CD4-positive, alpha-beta T cell treated with Interferon gamma for 1 hour (primary cell): ENCODE results near the gene PAX9.

Source experiments
- DNase-seq: peaks from one replicate; pipeline ENCODE4 v3.0.0-alpha.2; 2020

PAX9 gene

DNA sequence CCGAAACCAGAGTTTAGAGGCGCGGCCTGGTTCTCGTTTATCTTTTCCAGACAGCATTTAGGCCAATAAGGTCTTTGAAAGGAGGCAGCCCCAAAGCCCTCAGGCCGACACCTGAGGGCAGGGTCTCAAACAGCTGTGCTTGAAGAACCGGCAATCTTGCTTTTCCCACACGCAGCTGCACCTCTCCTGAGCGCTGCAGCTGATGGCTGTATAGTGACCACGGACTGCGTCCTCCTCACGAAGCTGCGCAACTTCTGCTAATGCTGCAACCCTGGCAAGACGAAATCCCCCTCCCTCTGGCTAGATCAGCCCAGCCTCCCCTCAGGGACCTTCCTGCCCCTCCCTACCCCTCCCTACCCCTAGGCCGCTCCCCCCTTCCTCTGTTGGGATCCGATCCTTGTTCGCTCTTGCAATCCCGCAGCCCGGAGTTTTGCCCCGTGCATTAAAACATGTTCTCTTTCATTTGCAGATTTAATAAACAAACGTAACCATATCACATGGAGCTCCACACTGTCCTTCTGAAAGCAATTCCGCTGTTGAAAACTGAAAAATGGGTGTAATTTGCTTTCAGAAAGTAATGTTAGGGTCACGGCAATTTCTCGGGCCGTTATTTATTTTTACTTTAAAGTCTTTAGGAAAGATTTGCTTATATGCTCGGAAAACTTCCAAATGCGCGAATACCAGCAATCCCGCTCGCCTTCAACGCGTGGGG lies 4.8 kb upstream of the PAX9 start:
- no peak for DNase-seq

DNA sequence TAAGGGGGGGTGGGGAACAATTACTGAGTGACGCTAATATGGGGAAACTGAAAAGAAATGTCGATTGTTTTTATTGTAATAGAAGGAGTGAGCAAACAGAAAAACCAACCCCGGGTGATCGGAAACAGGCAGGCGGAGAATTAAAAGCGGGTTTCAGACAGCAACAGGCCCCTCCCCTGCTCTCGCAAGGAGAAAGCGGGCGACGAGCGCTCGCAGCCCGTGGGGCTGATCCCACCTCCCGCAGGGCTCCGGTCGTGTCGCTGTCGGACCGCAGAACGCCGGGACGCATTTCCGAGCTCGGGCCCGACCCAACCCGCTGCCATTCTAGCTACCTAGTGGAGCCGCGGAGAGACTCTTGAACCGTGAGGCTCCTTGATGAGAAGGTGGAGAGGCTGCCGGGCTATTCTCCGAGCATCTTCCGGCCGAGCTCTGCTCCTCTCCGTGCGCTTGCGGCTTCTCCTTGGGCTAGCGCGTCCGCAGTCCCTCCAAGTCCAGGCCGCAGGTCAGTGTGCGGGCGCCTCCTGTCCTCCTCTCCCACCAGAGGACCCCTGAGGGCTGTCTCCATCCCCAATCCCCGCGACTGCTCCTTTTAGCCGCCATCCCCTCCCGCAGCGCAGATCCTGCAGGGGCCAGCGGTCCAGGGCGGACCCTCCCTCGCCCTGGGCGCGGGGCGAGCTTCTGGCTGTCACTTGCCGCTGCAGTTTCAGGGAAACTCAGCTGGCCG lies 4.1 kb upstream of the PAX9 start:
- no peak for DNase-seq

DNA sequence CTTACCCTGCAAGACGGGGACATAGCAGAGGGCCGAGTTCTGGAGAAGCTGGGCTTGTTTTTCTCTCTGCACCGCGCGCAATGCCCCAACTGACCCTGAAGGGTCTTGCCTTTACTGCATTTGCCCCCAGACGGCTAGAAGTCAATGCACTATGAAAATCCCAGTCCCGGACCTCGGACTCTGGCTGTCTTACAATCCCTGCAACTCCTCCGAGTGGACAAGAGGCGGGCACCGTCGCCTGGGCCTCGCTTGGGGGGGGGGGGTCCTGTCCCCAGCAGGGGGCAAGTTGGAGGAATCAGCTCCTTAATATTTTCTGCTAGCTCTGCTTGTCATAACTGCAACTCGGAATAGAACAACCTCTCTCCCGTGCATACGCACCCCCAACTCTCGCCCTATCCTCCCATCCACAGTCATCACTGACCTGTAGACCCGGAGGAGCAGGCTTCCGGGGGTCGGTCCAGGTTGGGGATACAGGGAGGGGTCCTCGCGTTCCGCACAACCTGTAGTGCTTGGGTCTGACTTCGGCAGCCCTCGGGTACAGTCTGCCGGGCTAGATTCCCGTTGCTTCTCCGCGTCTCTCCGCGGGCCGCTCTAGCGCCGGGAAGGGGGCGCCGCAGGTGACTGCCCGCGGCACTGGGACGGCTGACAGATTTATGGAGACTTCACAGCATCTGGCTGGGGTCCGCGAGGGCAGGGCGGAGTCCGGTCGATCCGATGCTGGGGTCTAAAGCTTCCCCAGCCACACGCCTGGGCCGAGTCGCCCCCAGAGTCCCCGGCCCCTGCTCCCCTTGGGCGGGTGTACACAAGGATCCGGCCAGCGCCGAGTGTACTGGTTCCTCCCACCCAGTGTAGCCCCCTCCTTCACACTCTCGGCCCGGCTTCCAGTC lies 3.3 kb upstream of the PAX9 start:
- no peak for DNase-seq

DNA sequence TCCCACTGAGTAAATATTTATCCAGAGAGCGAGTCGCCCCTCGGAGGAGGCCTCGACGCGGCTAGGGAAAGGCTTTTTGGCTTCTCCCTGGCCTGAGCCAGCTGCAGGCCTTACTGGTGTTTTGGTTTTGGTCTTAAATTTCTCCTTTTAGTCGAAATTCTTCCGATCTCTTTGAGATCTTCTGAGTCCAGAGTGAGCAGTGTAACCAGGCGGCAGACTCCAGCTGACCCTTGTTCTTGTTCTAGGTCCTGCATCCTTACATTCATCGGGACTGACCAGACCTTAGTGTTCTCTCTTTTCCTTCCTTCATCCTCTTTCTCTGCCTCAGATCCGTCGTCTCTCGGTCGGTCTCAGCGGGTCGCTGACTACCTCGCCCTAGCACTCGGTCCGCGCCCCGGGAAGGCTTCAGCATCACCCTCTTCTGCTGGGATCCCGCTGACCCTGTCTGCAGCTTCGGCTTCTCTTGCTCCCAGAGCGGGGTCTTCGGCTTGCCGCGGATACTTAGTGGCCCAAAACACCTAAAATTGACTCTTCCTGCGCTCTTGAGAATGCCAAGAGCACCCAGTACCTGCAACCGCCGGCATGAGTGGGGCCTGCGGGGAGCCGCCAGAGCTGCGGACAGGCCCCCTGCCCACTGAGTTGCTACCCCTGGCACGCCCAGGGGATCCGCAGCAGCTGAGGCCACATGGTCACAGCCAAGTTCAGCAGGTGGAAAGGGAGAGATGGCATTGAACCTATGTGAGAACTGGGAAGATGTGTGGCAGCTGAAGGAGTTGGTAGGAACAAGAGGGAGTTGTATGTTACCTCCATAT lies 2.4 kb upstream of the PAX9 start:
- DNase-seq: no peak

DNA sequence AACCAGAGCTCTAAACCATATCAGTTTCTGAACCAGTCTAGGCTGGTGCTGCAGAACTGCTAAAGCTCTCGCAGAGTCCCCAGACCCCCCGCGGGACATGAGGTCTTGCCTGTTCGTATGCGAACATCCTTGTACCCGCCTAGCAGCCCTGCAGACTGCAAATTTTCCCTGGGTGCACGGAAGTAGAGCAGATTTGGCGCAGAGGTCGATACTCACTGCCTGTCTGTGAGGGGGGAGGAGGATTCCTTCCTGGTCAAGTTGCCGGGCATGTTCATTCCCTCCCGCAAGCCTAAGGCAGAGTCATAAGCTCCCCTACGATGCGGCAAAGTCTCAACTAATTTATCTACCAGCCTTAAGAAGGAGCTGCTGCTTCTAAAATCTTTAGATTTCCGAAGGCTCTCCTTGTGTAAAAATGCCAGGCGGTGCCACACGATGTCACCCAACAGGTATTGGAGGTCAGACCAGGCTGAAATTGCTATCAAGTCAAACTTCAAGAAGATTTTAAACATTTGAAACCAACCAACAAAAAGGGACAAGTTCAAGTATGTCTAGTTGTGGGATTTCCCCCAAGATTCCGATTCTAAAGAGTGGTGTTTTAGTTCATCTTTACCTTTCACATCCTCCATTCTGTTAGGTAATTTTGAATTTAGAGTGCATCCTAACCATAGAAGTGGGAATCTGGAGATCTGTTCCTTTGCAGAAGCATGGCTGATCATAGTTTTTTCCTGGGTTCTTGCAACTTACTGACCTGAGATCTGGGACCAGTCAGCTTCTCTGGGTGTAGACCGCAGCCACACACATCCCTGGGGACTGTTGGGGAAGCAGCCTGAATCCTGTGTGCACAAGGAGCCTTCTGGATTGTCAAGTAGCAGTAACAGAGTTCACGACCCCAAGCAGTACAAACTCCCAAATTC lies 1.6 kb upstream of the PAX9 start:
- no peak for DNase-seq

DNA sequence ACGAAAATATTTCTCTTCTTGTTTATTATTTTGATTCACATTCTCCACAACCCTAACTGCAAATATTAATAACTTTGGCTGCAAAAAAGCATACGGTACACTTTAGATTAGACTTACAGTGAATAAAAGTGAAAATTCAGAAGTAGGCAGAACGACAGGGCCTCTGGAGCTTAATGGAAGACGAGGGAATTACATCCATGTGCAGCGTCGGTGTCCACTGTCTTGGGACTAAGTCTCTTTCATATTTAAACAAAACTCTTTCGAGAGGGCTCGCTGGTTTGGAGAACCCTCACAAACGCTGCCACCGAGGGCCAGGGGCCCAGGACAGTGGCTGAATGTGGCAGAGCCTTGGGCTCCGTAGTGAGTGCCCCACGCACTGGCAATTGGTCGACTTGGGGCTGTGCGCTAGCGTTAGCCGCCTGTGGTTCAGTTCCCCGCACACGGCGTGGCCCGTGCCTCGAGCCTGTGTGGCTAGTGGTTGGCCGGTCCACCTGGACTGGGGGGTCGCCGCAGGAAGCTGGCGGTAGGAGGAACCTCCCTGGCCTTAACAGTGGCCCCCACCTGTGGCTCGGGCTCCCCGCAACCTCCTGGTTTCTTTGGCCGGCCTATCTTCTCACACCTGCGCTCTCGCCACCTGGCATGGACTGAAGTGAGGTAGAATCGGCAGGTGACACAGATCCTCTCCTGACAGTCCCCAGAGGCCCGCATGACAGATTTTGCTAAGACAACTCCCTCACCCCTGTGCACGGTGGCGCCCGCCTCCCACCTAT lies 739 bp upstream of the PAX9 start:
- no peak for DNase-seq

DNA sequence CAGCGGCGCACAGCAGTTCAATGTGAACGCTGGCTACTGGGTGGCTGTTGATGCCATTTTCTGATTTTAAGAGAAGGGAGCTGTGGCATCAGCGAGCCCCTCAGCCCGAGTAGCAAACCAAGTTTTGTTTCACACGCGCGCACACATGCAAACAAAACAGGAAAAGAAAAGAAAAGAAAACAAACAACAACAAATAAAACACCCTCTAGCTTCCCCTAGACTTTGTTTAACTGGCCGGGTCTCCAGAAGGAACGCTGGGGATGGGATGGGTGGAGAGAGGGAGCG lies 540 bp downstream of the PAX9 start:
- no peak for DNase-seq

DNA sequence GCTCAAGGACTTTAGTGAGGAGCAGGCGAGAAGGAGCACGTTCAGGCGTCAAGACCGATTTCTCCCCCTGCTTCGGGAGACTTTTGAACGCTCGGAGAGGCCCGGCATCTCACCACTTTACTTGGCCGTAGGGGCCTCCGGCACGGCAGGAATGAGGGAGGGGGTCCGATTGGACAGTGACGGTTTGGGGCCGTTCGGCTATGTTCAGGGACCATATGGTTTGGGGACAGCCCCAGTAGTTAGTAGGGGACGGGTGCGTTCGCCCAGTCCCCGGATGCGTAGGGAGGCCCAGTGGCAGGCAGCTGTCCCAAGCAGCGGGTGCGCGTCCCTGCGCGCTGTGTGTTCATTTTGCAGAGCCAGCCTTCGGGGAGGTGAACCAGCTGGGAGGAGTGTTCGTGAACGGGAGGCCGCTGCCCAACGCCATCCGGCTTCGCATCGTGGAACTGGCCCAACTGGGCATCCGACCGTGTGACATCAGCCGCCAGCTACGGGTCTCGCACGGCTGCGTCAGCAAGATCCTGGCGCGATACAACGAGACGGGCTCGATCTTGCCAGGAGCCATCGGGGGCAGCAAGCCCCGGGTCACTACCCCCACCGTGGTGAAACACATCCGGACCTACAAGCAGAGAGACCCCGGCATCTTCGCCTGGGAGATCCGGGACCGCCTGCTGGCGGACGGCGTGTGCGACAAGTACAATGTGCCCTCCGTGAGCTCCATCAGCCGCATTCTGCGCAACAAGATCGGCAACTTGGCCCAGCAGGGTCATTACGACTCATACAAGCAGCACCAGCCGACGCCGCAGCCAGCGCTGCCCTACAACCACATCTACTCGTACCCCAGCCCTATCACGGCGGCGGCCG lies 1.1 kb downstream of the PAX9 start:
- DNase-seq: no peak

DNA sequence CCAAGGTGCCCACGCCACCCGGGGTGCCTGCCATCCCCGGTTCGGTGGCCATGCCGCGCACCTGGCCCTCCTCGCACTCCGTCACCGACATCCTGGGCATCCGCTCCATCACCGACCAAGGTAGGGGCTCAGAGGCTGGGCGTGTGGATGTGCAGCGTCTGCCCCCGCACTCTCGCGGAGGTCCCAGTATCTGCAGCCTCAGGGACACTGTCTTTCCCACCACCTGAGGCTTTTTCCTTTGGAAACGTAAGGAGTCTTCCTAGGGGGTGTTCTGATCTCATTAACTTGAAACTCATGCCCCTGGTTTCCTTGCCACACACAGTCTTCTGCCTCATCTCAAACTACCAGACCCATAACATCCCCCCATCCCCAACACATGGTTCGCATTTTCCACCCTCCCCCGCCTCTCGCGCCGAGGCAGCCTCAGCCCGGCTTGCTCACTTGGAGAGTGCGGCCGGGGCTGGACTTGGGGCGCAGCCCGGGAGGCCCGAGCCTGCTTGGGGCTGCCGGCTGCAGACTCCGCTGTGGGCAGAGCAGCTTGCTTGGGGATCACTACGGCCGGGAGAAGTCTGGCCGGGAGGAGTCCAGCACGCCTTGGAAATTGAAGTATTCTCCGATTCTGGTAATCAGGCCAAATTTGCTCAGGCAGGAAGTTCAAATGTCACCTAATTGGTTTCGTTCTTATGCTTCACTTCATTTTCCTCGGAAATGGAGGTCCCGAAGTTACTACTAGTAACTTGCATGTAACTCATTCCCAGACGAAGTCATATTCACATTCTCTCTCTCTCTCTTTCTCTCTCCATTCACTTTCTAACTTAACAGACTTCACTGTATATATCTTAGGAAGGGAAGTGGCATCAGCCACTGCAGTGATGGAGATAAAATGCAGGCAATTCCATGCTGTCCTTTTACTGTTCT lies 2.0 kb downstream of the PAX9 start:
- DNase-seq: no peak

DNA sequence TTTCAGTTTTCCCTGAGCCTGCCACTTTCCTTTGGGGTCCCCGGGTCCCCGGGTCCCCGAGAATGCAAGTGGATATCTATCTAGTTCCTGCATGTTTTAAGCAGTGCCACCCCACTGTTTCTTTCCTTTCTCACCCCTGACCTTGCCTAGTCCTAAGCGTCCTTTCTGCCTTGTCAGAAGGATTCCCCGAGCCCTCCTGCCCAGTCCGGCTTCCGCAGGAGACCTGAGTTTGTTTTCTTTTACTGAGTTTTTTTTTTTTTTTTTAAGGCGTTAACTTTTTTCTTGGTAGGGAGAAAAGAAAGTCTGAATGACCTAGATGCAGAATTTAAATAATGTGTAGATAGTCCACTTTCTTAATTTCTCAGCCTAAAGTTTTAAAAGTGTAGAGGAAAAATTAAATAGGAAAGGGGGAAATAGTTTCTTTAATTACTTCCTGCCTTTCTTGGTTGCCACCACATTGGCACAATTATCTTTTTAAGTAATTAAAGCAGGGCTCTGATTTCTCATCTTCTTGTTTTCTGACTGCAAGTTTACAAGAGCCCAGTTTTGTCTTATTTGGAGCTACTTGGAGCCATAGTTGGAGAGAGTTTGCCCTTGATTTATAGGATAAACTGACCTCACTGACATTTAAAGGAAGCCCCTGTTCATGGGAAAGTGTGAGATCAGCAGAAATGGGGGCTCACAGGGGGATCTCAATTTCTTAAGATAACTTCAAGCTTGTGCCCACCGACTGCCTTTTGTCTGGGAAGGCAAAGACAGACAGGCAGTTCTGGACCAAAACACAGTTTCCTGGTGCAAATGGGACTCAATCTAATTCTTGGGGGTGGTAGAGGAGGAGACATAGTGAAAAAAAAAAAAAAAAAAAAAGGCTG lies 2.9 kb downstream of the PAX9 start:
- no peak for DNase-seq

DNA sequence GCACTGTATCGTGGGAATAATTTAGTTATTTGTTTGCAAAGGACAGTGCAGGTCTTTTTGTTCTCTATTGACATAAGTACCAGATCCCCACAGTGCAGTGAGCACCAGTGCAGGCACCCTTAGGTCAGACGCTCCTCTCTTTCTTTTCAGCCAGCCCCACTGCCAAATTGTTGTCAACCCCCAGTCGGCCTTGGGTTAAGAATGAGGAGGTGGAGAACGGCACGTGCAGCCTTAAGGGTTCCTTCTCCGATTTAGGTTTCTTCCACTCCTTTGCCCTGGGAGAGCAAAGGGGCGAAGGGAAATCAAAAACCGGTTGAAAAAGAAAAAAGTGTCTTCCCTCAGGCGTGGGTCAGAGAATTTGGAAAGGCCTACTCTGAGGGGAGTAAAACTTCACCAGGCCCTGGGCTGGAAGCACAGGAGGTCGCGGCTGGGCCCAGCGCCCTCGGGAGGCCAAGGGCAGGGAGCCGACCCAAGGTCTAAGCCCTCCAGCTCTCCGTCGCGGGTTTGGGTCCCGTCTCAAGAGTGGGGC lies 4.3 kb downstream of the PAX9 start:
- no peak for DNase-seq

DNA sequence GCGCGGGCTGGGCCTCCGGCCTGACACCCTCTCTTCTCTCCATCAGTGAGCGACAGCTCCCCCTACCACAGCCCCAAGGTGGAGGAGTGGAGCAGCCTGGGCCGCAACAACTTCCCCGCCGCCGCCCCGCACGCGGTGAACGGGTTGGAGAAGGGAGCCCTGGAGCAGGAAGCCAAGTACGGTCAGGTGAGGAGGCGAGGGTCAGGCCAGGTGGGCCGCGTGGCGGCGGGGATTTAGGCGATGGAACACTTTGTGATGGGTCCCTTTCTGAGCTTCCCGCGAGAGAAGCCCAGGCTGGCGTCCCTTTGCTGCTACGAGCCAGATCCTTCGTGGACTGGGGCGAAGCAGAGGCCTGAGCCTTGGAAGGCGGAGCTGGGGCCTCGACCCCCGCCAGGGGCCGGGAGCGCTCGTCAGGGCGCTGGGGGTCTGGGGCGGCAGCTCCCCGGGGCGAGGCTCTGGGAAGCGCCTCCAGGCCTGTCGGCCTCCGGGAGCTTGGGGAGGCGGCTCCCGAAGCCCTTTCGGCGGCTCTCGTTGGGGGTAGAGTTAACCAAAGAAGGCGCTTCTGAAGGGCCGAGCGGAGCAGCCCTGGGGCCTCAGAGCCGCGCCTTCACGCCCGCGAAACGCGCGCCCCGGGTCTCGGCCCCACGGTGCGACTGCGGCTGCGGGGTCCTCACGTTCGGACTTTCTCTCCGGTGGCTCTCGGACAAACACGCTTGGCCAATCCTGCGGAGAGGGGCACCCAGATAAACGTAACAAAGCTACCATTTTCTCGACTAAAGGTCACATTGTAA lies 5.0 kb downstream of the PAX9 start:
- DNase-seq: no peak

DNA sequence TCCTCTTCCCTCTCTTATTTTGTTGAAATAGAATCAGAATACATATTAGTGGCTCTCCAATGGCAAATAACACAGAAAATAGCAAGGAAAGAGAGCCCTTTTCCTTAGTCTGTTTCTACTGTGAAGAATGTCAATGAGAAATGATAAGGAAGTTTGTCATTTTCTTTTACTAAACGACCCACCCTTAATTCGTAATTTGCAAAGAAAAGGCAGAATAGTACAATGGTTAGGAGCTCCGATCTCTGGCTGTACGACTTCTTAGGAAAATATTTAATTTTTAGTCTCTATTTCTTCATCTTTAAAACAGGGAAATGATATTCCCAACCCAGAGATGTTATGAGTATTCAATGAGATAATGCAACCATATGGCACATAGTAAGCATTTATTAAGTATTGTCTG lies 6.0 kb downstream of the PAX9 start:
- DNase-seq: no peak

DNA sequence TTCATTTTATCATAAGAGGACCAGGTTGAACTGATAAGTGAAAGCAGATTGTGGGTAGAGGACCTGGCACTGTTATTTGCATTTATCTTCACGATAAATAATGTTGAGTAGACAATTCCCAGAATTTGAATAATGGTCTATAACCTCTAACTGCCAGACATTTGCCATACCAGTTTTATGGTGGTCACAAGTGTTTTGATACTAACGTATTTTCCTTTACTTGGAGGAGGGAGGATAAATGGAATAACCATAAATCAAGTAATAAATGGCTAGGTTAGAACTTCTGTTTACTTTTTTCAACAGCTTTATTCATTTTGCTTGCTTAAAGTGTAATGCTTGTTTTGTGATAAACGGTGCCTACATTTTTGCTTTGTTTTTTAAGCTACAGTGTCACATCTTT lies 9.5 kb downstream of the PAX9 start:
- no peak for DNase-seq

DNA sequence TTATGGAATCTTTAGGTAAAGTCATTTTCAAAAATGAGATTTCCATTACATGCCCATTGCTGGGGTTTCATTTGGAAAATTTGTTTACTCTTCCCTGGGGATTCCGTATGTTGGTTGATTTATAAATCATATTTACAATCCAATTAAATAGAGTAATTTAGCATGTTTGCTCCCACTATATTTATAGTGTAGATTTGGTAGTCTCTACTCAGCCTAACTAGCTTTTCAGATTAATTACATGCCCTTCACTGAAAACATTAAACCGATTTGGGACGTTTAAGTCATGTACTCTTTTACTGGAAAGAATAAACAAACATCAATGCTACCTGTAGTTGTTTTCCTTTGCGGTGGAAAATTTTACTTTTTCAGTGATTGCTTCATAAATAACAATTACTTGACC lies 10.4 kb downstream of the PAX9 start:
- no peak for DNase-seq

DNA sequence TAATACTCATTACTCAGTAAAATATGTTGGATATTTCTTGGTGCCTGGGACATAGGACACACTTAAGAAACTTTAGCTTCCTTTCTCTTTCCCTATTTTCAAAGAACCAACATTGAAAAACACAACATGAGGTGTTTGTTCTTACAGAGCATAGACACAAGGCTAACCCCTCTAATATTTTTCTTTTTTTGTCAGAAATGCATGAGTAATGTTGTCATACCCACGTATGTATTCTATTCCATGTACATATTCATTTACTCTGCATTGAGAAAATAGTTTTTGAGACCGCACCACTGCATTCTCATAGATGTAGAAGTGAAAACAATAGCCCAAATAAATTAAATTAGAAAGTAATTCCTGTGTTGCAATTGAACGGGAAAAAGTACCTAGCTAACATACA lies 13.0 kb downstream of the PAX9 start:
- no peak for DNase-seq

DNA sequence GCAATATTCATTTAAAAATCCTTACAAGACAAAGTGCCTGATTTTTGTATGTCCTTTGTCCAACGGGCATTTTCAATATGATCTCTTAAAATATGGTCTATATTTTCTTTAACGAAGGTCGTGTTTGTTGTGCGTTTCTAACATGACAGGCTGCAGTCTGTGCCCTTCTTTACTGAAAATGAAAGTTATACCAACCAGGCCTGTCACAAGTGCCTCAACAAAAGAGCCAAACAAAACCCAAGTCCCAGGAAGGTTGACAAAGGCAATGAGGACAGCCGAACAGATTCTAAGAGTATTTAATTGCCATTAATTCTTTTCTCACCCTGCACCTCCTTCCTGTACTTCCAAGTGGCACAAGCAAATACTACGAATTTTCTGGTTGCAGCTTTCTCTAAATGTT lies 13.9 kb downstream of the PAX9 start:
- DNase-seq: no peak
